Lower leg skin (tissue), 3 donors: ENCODE data around the gene KCNC1.

Experiments
- CTCF ChIP-seq, 3 donors: fragments of 450-650 bp; IDR thresholded peaks; one replicate each; pipeline ENCODE4 v1.5.1; 2016; ENCODE audit warnings: antibody characterized with exemption in 3 of 3, mild to moderate bottlenecking in 3 of 3, moderate library complexity in 2 of 3
- POLR2A ChIP-seq, 2 donors: fragments of 450-650 bp; IDR thresholded peaks; one replicate each; pipeline ENCODE4 v1.6.1; 2016 to 2017; ENCODE audit warnings: antibody characterized with exemption in 2 of 2, mild to moderate bottlenecking in 1 of 2, moderate library complexity in 1 of 2

DNA sequence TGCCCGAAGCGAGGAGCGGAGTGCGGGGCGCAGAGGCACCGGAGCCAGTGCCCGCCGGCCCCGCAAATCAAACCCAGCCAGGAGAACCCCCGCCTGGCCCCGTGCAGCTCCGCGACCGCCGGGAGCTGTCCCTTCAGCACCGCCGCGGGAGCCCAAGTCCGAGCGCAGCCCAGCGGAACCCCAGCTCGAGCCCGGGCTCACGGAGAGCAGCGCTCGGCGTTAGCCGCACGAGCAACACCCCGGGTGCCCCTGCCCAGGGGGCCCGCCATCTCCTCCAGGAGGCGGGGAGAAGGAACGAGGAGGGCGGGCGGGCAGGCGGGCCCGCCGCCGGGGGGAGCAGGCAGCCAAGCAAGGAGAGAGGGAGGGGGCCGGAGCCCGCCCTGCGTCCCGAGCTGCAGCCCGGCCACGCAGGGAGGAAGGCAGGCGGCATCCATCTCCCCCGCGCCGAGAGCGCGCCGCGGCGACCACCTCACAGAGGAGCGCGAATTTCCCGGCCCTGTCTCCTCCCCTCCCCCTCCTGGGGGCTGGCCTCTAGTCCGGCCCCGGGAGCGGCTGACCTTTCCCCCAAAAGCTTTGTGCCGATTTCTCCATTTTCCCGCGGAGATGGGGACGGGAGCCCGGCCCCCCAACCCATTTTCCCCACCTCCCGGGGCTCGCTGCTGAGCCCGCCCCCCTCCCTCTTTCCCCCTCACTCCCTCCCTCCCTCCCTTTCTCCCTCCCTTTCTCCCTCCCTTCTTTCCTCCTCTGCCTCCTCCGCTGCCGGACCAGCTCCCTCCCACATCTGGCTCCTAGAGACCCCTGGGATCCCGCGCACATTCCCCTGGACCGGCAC, 621 bp downstream of the KCNC1 start:
- TF ChIP-seq POLR2A (IDR thresholded peaks at IDR 0.05) (no peak), CTCF (IDR thresholded peaks at IDR 0.05) (no peak)
